NCI-H128 (cell line): Measurements from ENCODE around the gene CLIP3.

Experiments used
- DNase-seq: peaks from one replicate; lab custom pipeline; 2025; ENCODE audit not compliant: unreplicated experiment; lab: John Stamatoyannopoulos, UW

CLIP3 gene

DNA sequence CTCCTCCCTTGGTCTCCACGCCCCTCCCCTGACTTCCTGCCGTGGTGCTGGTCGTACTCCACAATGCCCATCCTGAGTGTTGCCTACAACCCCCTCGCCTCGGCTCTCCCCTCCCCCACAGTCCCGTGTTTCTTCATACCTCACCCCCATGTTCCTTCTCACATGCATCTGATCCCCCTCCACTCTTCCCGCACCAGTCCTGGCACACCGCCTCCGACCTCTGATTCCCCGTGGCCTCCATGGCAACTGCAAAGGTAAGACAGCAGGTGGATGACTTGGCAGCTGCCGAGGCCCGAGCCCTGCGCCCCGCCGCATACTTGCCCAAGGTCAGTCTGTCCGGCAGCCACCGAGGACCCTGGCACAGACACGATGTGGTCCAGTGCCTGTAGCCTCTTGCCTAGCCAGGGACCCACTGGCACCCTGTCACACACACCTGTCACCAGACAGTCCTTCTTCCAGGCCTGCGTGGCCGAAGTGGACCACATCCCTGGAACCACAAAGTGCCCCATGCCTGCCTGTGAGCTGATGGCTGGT is 53.8 kb downstream of the CLIP3 start:
- no peak for DNase-seq

DNA sequence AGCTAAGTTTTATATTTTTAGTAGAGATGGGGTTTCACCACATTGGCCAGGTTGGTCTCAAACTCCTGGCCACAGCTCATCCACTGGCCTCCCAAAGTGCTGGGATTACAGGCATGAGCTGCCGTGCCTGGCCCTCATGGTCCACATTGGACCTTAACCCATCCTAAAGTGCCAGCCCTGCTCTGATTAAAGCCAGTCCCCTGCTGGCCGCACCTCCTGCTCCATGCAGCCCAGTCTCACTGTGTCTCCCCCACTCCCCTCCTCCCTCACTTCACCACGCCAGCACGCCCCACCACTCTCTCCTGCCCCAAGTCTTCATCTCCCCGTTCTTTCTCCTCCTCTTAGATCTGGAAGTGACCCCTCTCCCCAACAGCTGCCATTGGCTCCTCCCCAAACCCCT is 54.4 kb downstream of the CLIP3 start:
- DNase-seq, result no peak

DNA sequence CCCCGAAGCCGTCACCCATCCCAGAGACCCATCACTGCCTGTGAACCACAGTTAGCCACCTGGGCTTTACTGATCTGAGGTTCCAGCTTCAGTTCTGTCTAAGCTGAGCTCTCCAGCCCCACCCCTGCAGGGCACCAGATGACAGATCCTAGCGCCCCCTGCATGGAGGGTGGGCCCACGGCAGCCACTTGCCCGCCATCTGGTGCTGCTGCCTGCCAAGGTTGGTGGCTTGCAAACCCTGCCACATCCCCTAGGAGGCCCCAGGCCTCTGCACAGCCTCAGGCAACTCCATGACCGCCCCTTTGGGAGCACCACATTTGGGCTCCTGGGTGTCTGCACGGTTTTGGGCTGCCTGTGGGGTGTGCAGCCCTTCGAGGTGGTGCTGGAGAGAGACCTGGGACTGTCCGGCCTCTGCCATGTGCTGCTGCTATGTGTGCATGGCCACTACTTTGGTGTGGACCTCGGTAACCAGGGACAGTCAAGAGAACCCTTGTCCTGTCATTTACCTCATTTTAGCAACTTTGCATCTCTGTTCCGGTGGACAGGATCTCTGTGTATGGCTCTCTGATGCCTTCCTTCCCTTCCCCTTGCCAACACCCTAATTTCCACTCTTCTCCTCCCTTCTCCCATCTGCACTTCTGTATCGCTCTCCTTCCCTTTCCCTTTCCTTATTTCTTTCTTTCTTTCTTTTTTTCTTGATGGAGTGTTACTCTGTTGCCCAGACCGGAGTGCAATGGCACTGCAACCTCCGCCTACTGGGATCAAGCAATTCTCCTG is 55.0 kb downstream of the CLIP3 start:
- DNase-seq, result no peak

DNA sequence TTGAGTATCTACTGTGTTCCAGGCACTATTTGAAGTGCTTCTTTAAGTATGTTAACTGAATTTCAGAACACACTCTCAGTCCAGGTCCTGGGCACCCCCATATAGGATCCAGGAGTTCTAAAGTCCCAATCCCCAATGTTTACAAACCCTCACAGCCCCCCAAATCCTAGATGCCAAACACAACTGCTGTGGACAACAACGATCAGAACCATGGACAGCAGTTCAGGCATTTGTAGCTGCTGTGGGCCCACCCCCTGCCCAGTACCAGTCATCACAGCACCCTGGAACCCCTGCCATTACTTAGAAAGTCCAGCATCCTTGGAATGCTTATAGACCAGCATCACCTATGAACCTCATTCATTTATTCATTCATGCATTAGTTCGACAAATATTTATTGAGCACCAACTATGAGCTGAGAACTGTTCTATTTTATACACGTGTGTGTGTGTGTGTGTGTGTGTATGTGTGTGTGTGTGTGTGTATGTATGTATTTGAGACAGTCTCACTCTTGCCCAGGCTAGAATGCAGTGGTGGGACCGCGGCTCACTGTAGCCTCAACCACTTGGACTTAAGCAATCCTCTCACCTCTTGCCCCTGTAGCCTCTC is 57.0 kb downstream of the CLIP3 start:
- no peak for DNase-seq

DNA sequence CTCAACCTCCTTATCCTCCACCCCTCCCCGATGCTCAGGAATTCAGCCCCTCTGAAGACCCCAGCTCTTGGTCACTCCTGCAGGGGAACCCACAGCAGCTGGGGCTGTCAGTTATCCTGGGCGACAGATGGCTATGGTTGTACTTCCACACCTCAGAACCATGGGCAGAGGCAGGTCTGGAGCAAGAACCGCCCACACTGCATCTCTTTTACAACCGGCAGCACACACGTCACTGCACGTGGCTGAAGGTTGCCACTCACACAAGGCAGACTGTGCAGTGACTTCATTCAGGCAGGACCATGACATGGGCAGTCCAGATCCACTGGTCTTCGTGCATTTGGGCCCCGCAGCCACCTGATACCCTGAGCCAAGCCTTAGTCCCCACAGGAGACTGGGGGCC is 59.2 kb downstream of the CLIP3 start:
- no peak for DNase-seq

DNA sequence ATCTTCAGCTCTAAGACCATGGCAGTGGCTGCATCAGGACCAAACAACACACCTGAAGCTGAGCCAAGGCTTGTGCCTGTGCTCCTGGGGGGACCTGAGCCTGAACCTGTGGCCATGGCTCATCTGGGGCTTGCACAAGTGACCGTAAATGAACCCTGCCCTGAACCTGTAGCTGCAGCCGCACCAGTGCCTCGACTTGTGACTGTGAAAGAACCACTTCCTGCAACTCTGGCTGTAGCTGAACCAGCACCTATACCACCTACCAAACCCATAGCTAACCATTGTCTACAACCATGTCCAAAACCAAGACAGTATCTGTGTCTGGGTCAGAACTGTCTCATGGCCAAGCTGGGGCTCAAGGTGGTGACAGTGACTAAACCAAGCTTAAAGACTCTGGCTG is 65.9 kb downstream of the CLIP3 start:
- no peak for DNase-seq
